Subcutaneous abdominal adipose tissue (tissue), 5 donors: Measurements from ENCODE around the gene BLVRB.
"Not testable (repeated sequence)": the region's sequence is repeated elsewhere in the genome, so short reads cannot be mapped to it uniquely, and the experiment has no call there.

Experiments
- H3K27ac ChIP-seq: one replicate; pipeline ENCODE4 v1.7.0; 2013; ENCODE audit warnings: low read depth, mild to moderate bottlenecking, inconsistent platforms, low read length, moderate library complexity
- H3K27me3 ChIP-seq, 5 donors: one replicate each; pipeline ENCODE4 v1.7.0; 2013; ENCODE audit warnings: low read length in 5 of 5, inconsistent platforms in 1 of 5; ENCODE audit not compliant: control insufficient read depth in 5 of 5, insufficient read depth in 4 of 5
- H3K36me3 ChIP-seq, 5 donors: one replicate each; pipeline ENCODE4 v1.7.0; 2013; ENCODE audit warnings: low read length in 5 of 5; ENCODE audit not compliant: control insufficient read depth in 5 of 5, insufficient read depth in 5 of 5
- H3K4me1 ChIP-seq, 5 donors: one replicate each; pipeline ENCODE4 v1.7.0; 2013; ENCODE audit warnings: low read length in 5 of 5, mild to moderate bottlenecking in 3 of 5, moderate library complexity in 1 of 5; ENCODE audit not compliant: control insufficient read depth in 5 of 5, insufficient read depth in 5 of 5
- H3K4me3 ChIP-seq, 5 donors: one replicate each; pipeline ENCODE4 v1.7.0; 2013; ENCODE audit warnings: low read length in 5 of 5, low read depth in 1 of 5
- H3K9ac ChIP-seq, 5 donors: one replicate each; pipeline ENCODE4 v1.7.0; 2013; ENCODE audit warnings: low read length in 5 of 5, mild to moderate bottlenecking in 4 of 5, moderate library complexity in 3 of 5
- H3K9me3 ChIP-seq, 5 donors: one replicate each; pipeline ENCODE4 v1.7.0; 2013; ENCODE audit warnings: low read length in 5 of 5; ENCODE audit not compliant: control insufficient read depth in 5 of 5
- donor health status: healthy.
- donor health status: healthy.
- donor health status: healthy.
- donor health status: healthy.
- donor health status: healthy.

BLVRB gene

GRCh38 chr19:40411125-40411842 is 54.3 kb downstream of the BLVRB start:
- Histone ChIP-seq H3K27me3 (peaks cover 0 to 3% (median 0%) of the 10 kb centered on the region in 5 donors), H3K9me3 (no peaks in the 10 kb centered on the region), H3K27ac (no peak overlapping the region), H3K4me1 (peaks cover 2 to 41% (median 24%) of the 10 kb centered on the region in 5 donors), H3K36me3 (no peaks in the 10 kb centered on the region), H3K4me3 (no peak overlapping the region), H3K9ac (peak overlapping the region in 1 of 5 donors; percentile 43)

- Histone ChIP-seq H3K4me3 (no peak overlapping the region), H3K9me3 (no peaks in the 10 kb centered on the region), H3K27me3 (peaks cover 0 to 3% (median 0%) of the 10 kb centered on the region in 5 donors), H3K36me3 (no peaks in the 10 kb centered on the region), H3K27ac (no peak overlapping the region), H3K9ac (no peak overlapping the region), H3K4me1 (peaks cover 2 to 38% (median 25%) of the 10 kb centered on the region in 5 donors)
These were observed 55.5 kb downstream of the BLVRB start for GRCh38 chr19:40410030-40410389.

GRCh38 chr19:40408598-40408925 is 57.0 kb downstream of the BLVRB start:
- H3K27ac ChIP-seq, H3K36me3 ChIP-seq, H3K27me3 ChIP-seq, H3K4me3 ChIP-seq, H3K9ac ChIP-seq, H3K9me3 ChIP-seq: not testable (repeated sequence)
- H3K4me1 ChIP-seq: peaks cover 2 to 35% (median 30%) of the 10 kb centered on the region in 5 donors

GRCh38 chr19:40407714-40408597 is 57.6 kb downstream of the BLVRB start:
- Histone ChIP-seq H3K9ac (no peak overlapping the region), H3K4me3 (no peak overlapping the region), H3K36me3 (no peaks in the 10 kb centered on the region), H3K27me3 (peaks cover 0 to 3% (median 0%) of the 10 kb centered on the region in 5 donors), H3K9me3 (no peaks in the 10 kb centered on the region), H3K27ac (no peak overlapping the region), H3K4me1 (peaks cover 2 to 37% (median 33%) of the 10 kb centered on the region in 5 donors)

GRCh38 chr19:40403262-40403984 is 62.1 kb downstream of the BLVRB start:
- Histone ChIP-seq H3K9ac (peak overlapping the region in 4 of 5 donors; percentile 30 to 75 (median 70)), H3K4me1 (peaks cover 2 to 34% (median 25%) of the 10 kb centered on the region in 5 donors), H3K9me3 (no peaks in the 10 kb centered on the region), H3K27me3 (no peaks in the 10 kb centered on the region), H3K27ac (peak overlapping the region; percentile 74), H3K36me3 (no peaks in the 10 kb centered on the region), H3K4me3 (peak overlapping the region; percentile 60 to 75 (median 69))

- Histone ChIP-seq H3K4me3 (no peak overlapping the region), H3K27ac (no peak overlapping the region), H3K27me3 (no peaks in the 10 kb centered on the region), H3K4me1 (peaks cover 0 to 29% (median 25%) of the 10 kb centered on the region in 5 donors), H3K36me3 (peaks cover 0 to 6% (median 0%) of the 10 kb centered on the region in 5 donors), H3K9ac (no peak overlapping the region), H3K9me3 (no peaks in the 10 kb centered on the region)
These were observed 65.0 kb downstream of the BLVRB start for GRCh38 chr19:40400559-40400958.

GRCh38 chr19:40398417-40399131 is 67.0 kb downstream of the BLVRB start:
- Histone ChIP-seq H3K9me3 (no peaks in the 10 kb centered on the region), H3K4me1 (peaks cover 0 to 16% (median 11%) of the 10 kb centered on the region in 5 donors), H3K27ac (no peak overlapping the region), H3K27me3 (no peaks in the 10 kb centered on the region), H3K36me3 (peaks cover 0 to 6% (median 0%) of the 10 kb centered on the region in 5 donors), H3K9ac (no peak overlapping the region), H3K4me3 (peak overlapping the region in 1 of 5 donors; percentile 34)
